PFSK-1 (cell line): ENCODE measurements around the gene ZNF597. TPM values are rescaled to one million over a fixed set of nuclear protein-coding genes. Genes with fewer than 3 reads are reported as not detected.

ENCODE experiments used
- FOXP2 ChIP-seq: optimal IDR thresholded peaks from 2 replicates; pipeline ENCODE3; 2011; ENCODE audit warnings: borderline replicate concordance, control low read depth, inconsistent platforms; ENCODE audit not compliant: insufficient read depth; ENCODE audit errors: extremely low read length, extremely low read depth
- POLR2AphosphoS5 ChIP-seq: IDR thresholded peaks from 2 replicates; pipeline ENCODE4 v1.6.1; 2012; ENCODE audit warnings: low read depth, mild to moderate bottlenecking, control low read depth, low read length, moderate library complexity
- SIN3A ChIP-seq: IDR thresholded peaks from 2 replicates; pipeline ENCODE4 v1.6.1; 2012; ENCODE audit warnings: mild to moderate bottlenecking, low read length, moderate library complexity, borderline replicate concordance; ENCODE audit not compliant: insufficient read depth
- TAF1 ChIP-seq: IDR thresholded peaks from 2 replicates; pipeline ENCODE4 v1.6.1; 2012; ENCODE audit warnings: low read length, control low read depth, borderline replicate concordance; ENCODE audit not compliant: insufficient read depth
- polyA plus RNA-seq: library from polyadenylated mRNA; unstranded; fragments of >200 nt; gene quantifications from one replicate; pipeline ENCODE4 v1.2.1, GENCODE V29; 2012; ENCODE audit warnings: low read depth, missing spikeins; ENCODE audit not compliant: insufficient read length
- TF ChIP-seq, protein P1 (sequence below), 2 experiments: IDR thresholded peaks; 2 replicates each; pipeline versions ENCODE4 v1.6.1 to v1.8.0; 2011 to 2012; ENCODE audit warnings: low read depth in 2 of 2, low read length in 2 of 2, control low read depth in 1 of 2, inconsistent platforms in 1 of 2, mild to moderate bottlenecking in 1 of 2, moderate library complexity in 1 of 2; ENCODE audit not compliant: insufficient read depth in 1 of 2

Gene ZNF597, protein sequence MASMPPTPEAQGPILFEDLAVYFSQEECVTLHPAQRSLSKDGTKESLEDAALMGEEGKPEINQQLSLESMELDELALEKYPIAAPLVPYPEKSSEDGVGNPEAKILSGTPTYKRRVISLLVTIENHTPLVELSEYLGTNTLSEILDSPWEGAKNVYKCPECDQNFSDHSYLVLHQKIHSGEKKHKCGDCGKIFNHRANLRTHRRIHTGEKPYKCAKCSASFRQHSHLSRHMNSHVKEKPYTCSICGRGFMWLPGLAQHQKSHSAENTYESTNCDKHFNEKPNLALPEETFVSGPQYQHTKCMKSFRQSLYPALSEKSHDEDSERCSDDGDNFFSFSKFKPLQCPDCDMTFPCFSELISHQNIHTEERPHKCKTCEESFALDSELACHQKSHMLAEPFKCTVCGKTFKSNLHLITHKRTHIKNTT
- 0.41 TPM for polyA plus RNA-seq

- TF ChIP-seq FOXP2 (no peak), POLR2AphosphoS5 (0 out of 2 replicates have a peak, but pooled peaks have one; percentile 29)
These were observed at the start of gene ZNF597, which contains the start of gene NAA60 for GRCh38 chr16:3443108-3444031. Gene ZNF597, minus strand, starts transcription at chr16:3443504. Its CDS starts 351 bp downstream, at chr16:3443153. Gene NAA60, plus strand, starts transcription at chr16:3443680. Its CDS starts 32,548 bp downstream, at chr16:3476228.

GRCh38 chr16:3492356-3492755, 49.1 kb upstream of the ZNF597 start:
- no peak for TF ChIP-seq SIN3A
- no peak for TF ChIP-seq TAF1
- TF ChIP-seq, protein P1, sequence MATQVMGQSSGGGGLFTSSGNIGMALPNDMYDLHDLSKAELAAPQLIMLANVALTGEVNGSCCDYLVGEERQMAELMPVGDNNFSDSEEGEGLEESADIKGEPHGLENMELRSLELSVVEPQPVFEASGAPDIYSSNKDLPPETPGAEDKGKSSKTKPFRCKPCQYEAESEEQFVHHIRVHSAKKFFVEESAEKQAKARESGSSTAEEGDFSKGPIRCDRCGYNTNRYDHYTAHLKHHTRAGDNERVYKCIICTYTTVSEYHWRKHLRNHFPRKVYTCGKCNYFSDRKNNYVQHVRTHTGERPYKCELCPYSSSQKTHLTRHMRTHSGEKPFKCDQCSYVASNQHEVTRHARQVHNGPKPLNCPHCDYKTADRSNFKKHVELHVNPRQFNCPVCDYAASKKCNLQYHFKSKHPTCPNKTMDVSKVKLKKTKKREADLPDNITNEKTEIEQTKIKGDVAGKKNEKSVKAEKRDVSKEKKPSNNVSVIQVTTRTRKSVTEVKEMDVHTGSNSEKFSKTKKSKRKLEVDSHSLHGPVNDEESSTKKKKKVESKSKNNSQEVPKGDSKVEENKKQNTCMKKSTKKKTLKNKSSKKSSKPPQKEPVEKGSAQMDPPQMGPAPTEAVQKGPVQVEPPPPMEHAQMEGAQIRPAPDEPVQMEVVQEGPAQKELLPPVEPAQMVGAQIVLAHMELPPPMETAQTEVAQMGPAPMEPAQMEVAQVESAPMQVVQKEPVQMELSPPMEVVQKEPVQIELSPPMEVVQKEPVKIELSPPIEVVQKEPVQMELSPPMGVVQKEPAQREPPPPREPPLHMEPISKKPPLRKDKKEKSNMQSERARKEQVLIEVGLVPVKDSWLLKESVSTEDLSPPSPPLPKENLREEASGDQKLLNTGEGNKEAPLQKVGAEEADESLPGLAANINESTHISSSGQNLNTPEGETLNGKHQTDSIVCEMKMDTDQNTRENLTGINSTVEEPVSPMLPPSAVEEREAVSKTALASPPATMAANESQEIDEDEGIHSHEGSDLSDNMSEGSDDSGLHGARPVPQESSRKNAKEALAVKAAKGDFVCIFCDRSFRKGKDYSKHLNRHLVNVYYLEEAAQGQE (IDR thresholded peaks at IDR 0.05; ENCODE audit: insufficient read depth in 1 of 2, low read depth in 2 of 2, low read length in 2 of 2), result no peak
- TF ChIP-seq POLR2AphosphoS5, result no peak
- no peak for TF ChIP-seq FOXP2

DNA sequence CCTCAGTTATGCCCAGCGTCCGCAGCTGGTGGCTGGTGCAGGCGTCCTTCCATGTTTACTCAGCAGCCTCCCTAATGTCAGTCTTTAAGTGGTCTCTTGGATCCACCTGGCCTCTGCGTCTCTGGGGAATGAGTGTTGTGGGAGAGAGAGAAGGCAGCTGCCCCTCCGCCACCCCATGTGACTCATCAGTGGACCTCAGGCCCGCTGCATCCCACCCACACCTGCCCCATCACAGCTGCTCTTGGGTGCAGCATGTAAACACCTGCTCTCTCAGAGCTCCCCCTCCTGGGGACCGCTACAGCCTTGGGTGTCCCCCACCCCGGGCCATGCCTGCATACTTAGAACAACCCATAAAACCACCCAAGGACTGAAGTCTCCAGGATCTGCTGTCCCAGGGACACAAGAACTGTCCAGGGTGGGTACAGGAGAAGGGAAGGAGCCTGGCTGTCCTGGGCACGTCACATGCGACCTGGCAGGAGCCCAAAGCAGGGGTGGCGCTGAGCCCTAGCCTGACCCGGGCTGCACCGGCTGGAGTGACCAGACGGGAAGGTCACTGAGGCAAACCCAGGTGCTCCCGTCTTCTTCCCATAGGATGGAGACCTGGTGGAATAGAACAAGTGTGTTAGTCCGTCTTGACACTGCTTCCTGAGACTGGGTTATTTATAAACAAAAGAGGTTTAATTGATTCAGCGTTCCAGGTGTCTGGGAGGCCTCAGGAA, 47.8 kb upstream of the ZNF597 start:
- TF ChIP-seq FOXP2, result no peak
- TF ChIP-seq, protein P1 (IDR thresholded peaks at IDR 0.05; ENCODE audit: insufficient read depth in 1 of 2, low read depth in 2 of 2, low read length in 2 of 2), result no peak
- no peak for TF ChIP-seq SIN3A
- no peak for TF ChIP-seq POLR2AphosphoS5
- no peak for TF ChIP-seq TAF1

GRCh38 chr16:3488801-3489200, 45.5 kb upstream of the ZNF597 start:
- TF ChIP-seq TAF1, result no peak
- TF ChIP-seq, protein P1 (IDR thresholded peaks at IDR 0.05; ENCODE audit: insufficient read depth in 1 of 2, low read depth in 2 of 2, low read length in 2 of 2), result no peak
